GM12872 (cell line): ENCODE measurements around the gene NLGN4X.

ENCODE experiments used
- TF ChIP-seq, protein P1 (sequence below): IDR thresholded peaks from 3 replicates; pipeline ENCODE4 v1.5.1; 2011; ENCODE audit warnings: low read depth, mild to moderate bottlenecking, low read length, moderate library complexity; ENCODE audit not compliant: insufficient read depth

Gene NLGN4X

GRCh38 chrX:6228720-6229119, at the start of gene NLGN4X:
Gene NLGN4X (minus strand): TSS chrX:6228867. CDS start chrX:6151466, 77,401 bp downstream.
- TF ChIP-seq, protein P1, sequence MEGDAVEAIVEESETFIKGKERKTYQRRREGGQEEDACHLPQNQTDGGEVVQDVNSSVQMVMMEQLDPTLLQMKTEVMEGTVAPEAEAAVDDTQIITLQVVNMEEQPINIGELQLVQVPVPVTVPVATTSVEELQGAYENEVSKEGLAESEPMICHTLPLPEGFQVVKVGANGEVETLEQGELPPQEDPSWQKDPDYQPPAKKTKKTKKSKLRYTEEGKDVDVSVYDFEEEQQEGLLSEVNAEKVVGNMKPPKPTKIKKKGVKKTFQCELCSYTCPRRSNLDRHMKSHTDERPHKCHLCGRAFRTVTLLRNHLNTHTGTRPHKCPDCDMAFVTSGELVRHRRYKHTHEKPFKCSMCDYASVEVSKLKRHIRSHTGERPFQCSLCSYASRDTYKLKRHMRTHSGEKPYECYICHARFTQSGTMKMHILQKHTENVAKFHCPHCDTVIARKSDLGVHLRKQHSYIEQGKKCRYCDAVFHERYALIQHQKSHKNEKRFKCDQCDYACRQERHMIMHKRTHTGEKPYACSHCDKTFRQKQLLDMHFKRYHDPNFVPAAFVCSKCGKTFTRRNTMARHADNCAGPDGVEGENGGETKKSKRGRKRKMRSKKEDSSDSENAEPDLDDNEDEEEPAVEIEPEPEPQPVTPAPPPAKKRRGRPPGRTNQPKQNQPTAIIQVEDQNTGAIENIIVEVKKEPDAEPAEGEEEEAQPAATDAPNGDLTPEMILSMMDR: no peak

- TF ChIP-seq, protein P1: no peak
Observed at GRCh38 chrX:6266041-6266440, 37.4 kb upstream of the NLGN4X start.

DNA sequence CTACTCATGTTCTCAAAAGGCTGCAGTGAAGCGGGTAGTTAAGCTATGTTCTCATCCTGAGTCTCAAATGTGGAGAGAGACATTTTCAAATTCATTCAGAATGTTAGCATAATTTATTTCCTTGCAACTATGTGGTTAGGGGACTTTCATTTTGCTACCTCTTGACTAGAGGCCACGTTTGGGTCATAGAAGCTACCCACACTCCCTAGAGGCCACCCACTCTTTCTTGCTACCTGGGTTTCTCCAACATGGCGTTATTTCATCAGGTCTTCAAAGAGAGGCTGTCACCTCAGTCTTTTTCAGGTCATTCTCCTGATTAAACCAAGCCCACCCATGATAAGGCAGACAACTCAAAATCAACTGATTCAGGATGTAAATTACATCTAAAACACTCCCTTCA, 34.3 kb upstream of the NLGN4X start:
- TF ChIP-seq, protein P1: no peak

DNA sequence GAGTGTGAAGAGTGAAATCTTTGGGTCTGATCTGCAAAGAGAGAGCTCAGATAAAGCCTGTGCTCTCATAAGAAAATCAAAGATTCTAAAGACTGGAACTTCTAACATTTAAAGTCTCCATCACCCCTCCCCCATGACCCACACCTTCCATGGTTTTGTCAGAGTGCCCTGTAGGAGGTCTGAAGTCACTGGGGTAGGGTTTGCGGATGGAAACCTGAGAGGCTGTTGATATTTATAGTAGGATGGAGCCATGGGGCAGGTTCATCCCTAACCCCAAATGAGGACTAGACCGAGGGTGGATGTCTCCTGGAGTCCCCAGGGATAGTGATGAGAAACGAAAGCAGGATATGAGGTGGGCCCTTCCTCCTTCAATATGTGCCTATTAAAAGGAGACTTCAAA, 28.4 kb upstream of the NLGN4X start:
- TF ChIP-seq, protein P1: no peak

DNA sequence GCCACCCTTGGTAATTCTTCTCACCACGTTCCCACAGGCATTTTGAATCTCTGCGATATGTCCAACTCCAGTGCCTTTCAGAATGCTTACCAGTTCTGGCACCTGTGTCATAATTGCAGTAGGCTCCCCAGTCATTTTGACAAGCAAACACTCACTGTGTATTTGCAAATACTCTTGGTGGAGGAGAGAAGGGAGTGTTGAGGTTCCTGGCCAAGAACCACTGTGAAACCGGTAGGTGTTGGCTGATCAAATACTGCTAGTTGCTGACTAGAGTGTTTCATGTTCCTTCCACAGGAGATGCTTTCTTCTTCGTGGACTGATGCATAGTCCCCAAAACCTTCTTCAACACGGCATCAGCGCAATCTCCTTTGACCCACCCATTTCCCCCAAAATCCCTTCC, 16.0 kb upstream of the NLGN4X start:
- TF ChIP-seq, protein P1: no peak

DNA sequence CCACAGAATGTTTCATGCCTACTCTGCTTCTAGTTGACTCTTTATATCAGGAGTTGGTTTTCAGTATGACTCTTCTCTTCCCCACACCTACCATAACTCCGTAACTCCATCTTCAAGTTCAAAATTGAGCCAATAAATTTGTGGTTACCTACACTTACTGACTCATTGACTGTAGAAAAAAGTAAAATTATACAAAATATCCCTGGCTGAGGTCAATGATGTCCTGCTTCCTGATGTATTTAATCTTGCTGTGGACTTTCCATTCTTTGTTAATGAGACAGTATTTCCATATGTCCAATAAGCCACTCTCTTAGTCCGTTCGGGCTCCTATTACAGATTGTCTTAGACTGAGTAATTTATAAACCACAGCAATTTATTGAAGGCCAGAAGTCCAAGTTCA, 9.9 kb upstream of the NLGN4X start:
- TF ChIP-seq, protein P1: no peak

GRCh38 chrX:6227935-6228334, 732 bp downstream of the NLGN4X start:
- TF ChIP-seq, protein P1: no peak

DNA sequence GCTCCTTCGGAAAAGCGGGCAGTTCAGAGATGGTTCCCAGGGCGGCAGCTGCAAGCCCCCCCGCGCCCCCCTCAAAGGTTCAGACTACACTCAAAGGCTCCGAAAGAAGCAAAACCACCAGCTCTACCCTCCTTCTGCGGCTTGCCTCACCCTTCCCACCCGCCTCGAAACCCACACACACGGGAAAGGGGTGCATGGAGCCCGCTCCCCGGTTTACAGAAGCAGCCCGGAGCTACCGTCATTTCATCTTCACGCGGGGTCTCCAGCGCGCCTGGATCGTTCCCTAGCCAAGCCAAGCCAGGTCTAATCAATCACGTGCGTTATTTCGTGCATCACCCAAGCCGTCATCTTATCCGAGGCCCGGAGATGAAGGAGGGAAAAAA, 1.2 kb downstream of the NLGN4X start:
- TF ChIP-seq, protein P1: no peak
